Vagina (tissue), 2 donors: Measurements from ENCODE around the gene STARD13. TPM values are rescaled to one million over a fixed set of nuclear protein-coding genes. Genes with fewer than 3 reads are reported as not detected.
"Not testable (repeated sequence)": the region's sequence is repeated elsewhere in the genome, so short reads cannot be mapped to it uniquely, and the experiment has no call there.

ENCODE experiments used
- DNase-seq, 2 donors: peaks; one replicate each; pipeline ENCODE4 v3.0.0-alpha.2; 2017; ENCODE audit errors: extremely low spot score in 2 of 2
- H3K27ac ChIP-seq: fragments of 200-600 bp; sonication (generic); one replicate; pipeline ENCODE4 v1.5.1; 2019
- H3K27me3 ChIP-seq: fragments of 200-600 bp; sonication (generic); one replicate; pipeline ENCODE4 v1.5.1; 2019
- H3K36me3 ChIP-seq, 2 donors: fragments of 200-600 bp; sonication (generic); one replicate each; pipeline ENCODE4 v1.5.1; 2017 to 2019
- H3K4me1 ChIP-seq: fragments of 200-600 bp; sonication (generic); one replicate; pipeline ENCODE4 v1.5.1; 2019
- H3K4me3 ChIP-seq, 2 donors: fragments of 200-600 bp; sonication (generic); 1 replicate in 1 of 2; 2 replicates in 1 of 2; pipeline ENCODE4 v1.5.1; 2016 to 2019
- H3K9me3 ChIP-seq: fragments of 200-600 bp; sonication (generic); one replicate; pipeline ENCODE4 v1.5.1; 2019
- POLR2A ChIP-seq, 2 donors: fragments of 450-650 bp; IDR thresholded peaks; one replicate each; pipeline ENCODE4 v1.6.1; 2017; ENCODE audit warnings: antibody characterized with exemption in 2 of 2, mild to moderate bottlenecking in 2 of 2, moderate library complexity in 2 of 2
- POLR2AphosphoS5 ChIP-seq, 2 donors: sonication (generic); formaldehyde crosslinking; IDR thresholded peaks; one replicate each; pipeline ENCODE4 v1.9.0; 2017; ENCODE audit warnings: antibody characterized with exemption in 2 of 2, mild to moderate bottlenecking in 2 of 2, low read depth in 1 of 2; ENCODE audit not compliant: insufficient read depth in 1 of 2
- intact Hi-C: fragments of 100-400 bp; cut with DNase I; formaldehyde crosslinking; loops from one replicate; pipeline ENCODE4 v1.15.1; 2023
- total RNA-seq: library from RNA; depleted of rRNA; stranded (reverse); fragments of >200 nt; gene quantifications from one replicate; pipeline ENCODE4 v1.2.3, GENCODE V29; 2016
- TF ChIP-seq, protein P1 (sequence below), 3 experiments: fragments of 450-650 bp in 2 of 3; fragments of 200-600 bp in 1 of 3; sonication (generic) in 1 of 3; IDR thresholded peaks; one replicate each; pipeline ENCODE4 v1.5.1; 2017 to 2019; ENCODE audit warnings: antibody characterized with exemption in 3 of 3, mild to moderate bottlenecking in 2 of 3, moderate library complexity in 2 of 3

The STARD13 gene
- total RNA-seq, 1 donor from 2014 or later, result 33.1 TPM

DNA sequence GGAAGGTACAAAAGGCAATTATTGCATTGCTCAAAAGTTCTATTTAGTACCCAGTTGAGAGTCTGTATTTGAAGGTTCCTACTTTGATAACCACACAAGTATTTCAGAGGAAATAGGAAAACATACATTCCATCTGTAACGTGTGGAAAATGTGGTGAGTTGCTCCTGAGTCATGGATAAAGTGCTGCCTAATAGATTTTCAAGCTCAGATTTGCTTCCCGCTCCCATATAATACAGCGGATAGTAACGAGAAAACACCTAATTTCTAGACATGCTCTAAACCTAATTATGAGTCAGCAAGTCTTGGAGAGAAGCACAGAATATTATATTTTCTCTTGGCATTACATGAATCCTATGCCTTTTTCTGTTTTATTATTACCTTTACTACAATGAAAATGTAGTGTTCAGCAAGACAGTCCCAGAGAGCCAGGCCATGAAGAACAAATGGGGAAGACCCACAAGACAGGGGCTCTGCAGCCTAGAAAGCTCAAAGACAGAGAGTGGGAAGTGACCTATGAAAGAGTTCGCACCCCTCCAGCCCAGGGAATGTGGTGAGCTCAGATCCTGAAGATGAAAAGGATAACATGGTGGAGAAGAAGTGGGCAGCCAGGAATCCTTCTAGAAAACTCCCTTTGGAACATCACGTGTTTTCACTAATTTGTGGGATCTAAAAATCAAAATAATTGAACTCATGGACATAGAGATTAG, 116.1 kb downstream of the STARD13 start:
- Histone ChIP-seq H3K27me3 (no peaks in the 10 kb centered on the region), H3K9me3 (no peaks in the 10 kb centered on the region), H3K4me1 (peaks cover 18% of the 10 kb centered on the region), H3K36me3 (peaks cover 0 to 4% of the 10 kb centered on the region in 2 donors), H3K27ac (peak overlapping the region; percentile 8), H3K4me3 (no peak overlapping the region)
- intact Hi-C loops, result no loop called here
- DNase-seq, result no peak
- TF ChIP-seq POLR2A (IDR thresholded peaks at IDR 0.05) (no peak), POLR2AphosphoS5 (IDR thresholded peaks at IDR 0.05; ENCODE audit: insufficient read depth in 1 of 2, low read depth in 1 of 2) (no peak)
- TF ChIP-seq, protein P1, sequence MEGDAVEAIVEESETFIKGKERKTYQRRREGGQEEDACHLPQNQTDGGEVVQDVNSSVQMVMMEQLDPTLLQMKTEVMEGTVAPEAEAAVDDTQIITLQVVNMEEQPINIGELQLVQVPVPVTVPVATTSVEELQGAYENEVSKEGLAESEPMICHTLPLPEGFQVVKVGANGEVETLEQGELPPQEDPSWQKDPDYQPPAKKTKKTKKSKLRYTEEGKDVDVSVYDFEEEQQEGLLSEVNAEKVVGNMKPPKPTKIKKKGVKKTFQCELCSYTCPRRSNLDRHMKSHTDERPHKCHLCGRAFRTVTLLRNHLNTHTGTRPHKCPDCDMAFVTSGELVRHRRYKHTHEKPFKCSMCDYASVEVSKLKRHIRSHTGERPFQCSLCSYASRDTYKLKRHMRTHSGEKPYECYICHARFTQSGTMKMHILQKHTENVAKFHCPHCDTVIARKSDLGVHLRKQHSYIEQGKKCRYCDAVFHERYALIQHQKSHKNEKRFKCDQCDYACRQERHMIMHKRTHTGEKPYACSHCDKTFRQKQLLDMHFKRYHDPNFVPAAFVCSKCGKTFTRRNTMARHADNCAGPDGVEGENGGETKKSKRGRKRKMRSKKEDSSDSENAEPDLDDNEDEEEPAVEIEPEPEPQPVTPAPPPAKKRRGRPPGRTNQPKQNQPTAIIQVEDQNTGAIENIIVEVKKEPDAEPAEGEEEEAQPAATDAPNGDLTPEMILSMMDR (IDR thresholded peaks at IDR 0.05), result no peak

DNA sequence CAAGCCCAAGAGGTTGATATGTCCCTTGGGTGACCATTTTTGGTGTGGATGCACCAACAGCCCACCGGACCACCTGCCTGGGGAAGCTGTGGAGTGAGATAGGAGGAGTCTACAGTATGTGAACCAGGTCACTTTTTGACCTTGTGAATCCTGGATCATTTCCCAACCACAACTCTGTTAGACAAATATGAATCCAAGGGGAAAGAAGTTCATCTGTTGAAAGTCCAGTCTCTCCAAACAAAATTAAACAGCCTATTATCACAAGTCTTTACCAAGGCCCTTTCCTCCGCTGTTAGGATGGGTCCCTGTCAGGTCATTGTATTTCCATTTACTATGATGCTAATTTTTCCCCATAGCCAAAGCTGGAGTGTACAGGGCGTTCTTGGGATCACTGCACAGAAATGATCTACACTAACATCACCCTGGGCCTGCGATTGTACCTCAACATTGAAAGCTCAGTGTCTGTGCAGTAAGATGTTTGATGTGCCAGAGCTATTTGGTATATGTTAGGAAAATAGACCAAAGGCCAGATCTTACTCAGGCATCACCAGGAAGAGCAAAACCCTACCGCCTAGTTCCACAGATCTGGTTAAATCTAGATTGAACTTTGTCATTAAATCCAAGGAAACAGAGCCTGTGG, 117.1 kb downstream of the STARD13 start:
- Histone ChIP-seq H3K36me3 (peaks cover 0 to 4% of the 10 kb centered on the region in 2 donors), H3K4me1 (peaks cover 13% of the 10 kb centered on the region), H3K9me3 (no peaks in the 10 kb centered on the region), H3K27me3 (no peaks in the 10 kb centered on the region), H3K27ac (peak overlapping the region; percentile 8), H3K4me3 (no peak overlapping the region)
- TF ChIP-seq POLR2A (IDR thresholded peaks at IDR 0.05) (no peak), POLR2AphosphoS5 (IDR thresholded peaks at IDR 0.05; ENCODE audit: insufficient read depth in 1 of 2, low read depth in 1 of 2) (no peak)
- TF ChIP-seq, protein P1 (IDR thresholded peaks at IDR 0.05), result no peak
- no peak for DNase-seq
- intact Hi-C loops, result no loop called here

DNA sequence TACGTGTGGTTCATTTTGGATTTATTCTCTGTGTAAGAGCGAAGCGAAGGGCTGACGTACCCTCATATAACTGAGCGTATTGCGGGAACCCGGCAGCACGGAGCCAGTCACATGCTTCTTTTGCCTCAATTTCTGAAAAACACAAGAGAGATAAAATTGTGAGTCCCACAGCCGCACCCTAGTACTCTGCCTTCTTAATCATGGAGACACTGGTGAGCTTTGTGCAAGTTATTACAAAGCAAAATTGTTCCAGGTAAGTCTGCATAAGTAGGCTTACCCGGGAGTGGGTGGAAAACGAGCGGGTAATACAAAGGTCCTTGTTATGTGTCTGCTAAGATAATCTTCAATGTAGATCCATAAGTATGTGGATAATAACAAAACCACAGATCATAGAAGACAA, 118.1 kb downstream of the STARD13 start:
- Histone ChIP-seq H3K27me3 (no peaks in the 10 kb centered on the region), H3K36me3 (peaks cover 0 to 11% of the 10 kb centered on the region in 2 donors), H3K4me1 (peaks cover 13% of the 10 kb centered on the region), H3K27ac (no peak overlapping the region), H3K4me3 (no peak overlapping the region), H3K9me3 (no peaks in the 10 kb centered on the region)
- intact Hi-C loops, result no loop called here
- TF ChIP-seq POLR2AphosphoS5 (IDR thresholded peaks at IDR 0.05; ENCODE audit: insufficient read depth in 1 of 2, low read depth in 1 of 2) (no peak), POLR2A (IDR thresholded peaks at IDR 0.05) (no peak)
- TF ChIP-seq, protein P1 (IDR thresholded peaks at IDR 0.05), result no peak
- DNase-seq, result no peak

DNA sequence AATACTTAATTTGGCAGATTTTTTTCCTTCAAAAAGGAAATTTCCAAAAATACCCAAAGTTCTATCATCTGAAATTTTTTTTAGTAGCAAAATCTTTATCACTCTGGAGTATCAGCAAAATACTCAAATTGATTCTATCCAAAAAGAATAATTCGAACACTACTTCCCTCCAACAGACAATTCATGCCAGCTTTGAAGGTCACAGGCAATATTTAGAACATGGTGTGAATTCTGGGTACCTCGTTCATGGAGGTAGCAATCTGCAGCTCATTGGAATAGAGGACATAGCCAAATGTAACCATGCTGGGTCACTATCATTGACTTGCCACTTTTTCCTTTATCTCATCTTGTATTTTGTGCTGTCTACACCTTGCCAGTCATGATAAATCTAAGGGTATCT, 119.8 kb downstream of the STARD13 start:
- Histone ChIP-seq H3K9me3 (no peaks in the 10 kb centered on the region), H3K4me1 (peaks cover 13% of the 10 kb centered on the region), H3K27me3 (no peaks in the 10 kb centered on the region), H3K36me3 (peaks cover 0 to 11% of the 10 kb centered on the region in 2 donors), H3K4me3 (no peak overlapping the region), H3K27ac (no peak overlapping the region)
- no peak for DNase-seq
- intact Hi-C loops, result no loop called here
- no peak for TF ChIP-seq POLR2A (IDR thresholded peaks at IDR 0.05)
- TF ChIP-seq, protein P1 (IDR thresholded peaks at IDR 0.05), result no peak
- no peak for TF ChIP-seq POLR2AphosphoS5 (IDR thresholded peaks at IDR 0.05; ENCODE audit: insufficient read depth in 1 of 2, low read depth in 1 of 2)

DNA sequence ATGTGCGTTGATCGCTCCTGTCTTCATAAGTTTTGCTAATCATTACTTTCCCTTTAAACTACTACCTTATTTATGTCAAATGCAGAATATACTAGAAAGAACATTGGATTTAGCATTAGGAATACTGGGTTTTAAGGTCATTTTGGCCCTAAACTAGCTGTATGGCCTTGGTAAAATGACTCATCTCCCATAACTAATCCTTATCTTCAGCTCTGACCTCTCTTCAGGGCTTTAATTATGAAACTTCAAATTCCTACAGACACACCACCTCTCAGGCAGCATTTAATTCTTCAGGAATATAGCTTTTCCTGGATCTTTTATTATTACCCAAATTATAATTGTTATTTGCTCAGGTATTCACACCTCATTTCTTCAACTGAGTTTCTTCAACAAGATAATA, 121.2 kb downstream of the STARD13 start:
- H3K27ac ChIP-seq, result no peak overlapping the region
- H3K4me1 ChIP-seq, result peaks cover 13% of the 10 kb centered on the region
- DNase-seq, result no peak
- intact Hi-C loops, result no loop called here
- H3K4me3 ChIP-seq, result no peak overlapping the region
- TF ChIP-seq POLR2AphosphoS5 (IDR thresholded peaks at IDR 0.05; ENCODE audit: insufficient read depth in 1 of 2, low read depth in 1 of 2) (no peak), POLR2A (IDR thresholded peaks at IDR 0.05) (no peak)
- TF ChIP-seq, protein P1 (IDR thresholded peaks at IDR 0.05), result no peak
- H3K27me3 ChIP-seq, result no peaks in the 10 kb centered on the region
- no peaks in the 10 kb centered on the region for H3K9me3 ChIP-seq
- peaks cover 0 to 11% of the 10 kb centered on the region in 2 donors for H3K36me3 ChIP-seq

DNA sequence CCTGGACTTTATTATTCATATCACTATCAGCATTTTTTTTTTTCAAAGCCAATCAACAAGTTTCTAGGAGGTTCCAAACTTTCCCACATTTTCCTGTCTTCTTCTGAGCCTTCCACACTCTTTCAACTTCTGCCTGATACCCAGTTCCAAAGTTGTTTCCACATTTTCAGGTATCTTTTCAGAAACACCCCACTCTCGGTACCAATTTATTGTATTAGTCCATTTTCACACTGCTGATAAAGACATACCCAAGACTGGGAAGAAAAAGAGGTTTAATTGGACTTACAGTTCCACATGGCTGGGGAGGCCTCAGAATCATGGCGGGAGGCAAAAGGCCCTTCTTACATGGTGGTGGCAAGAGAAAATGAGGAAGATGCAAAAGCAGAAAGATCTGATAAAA, 122.8 kb downstream of the STARD13 start:
- not testable (repeated sequence) for H3K4me3 ChIP-seq, H3K27ac ChIP-seq

More for the DNA sequence above, 122.8 kb downstream of the STARD13 start:
- intact Hi-C loops, H3K4me1 ChIP-seq, DNase-seq, H3K9me3 ChIP-seq, H3K27me3 ChIP-seq: not testable (repeated sequence)
- H3K36me3 ChIP-seq, result peaks cover 0 to 11% of the 10 kb centered on the region in 2 donors
